Lower leg skin (tissue), 3 donors: ENCODE results near the gene CMSS1.

Source experiments
- CTCF ChIP-seq, 3 donors: fragments of 450-650 bp; IDR thresholded peaks; one replicate each; pipeline ENCODE4 v1.5.1; 2016; ENCODE audit warnings: antibody characterized with exemption in 3 of 3, mild to moderate bottlenecking in 3 of 3, moderate library complexity in 2 of 3
- POLR2A ChIP-seq, 2 donors: fragments of 450-650 bp; IDR thresholded peaks; one replicate each; pipeline ENCODE4 v1.6.1; 2016 to 2017; ENCODE audit warnings: antibody characterized with exemption in 2 of 2, mild to moderate bottlenecking in 1 of 2, moderate library complexity in 1 of 2

- no peak for TF ChIP-seq CTCF (IDR thresholded peaks at IDR 0.05)
- no peak for TF ChIP-seq POLR2A (IDR thresholded peaks at IDR 0.05)
Observed at GRCh38 chr3:100010087-100010417, 192.4 kb downstream of the CMSS1 start.
